Ecto neural progenitor cell (in vitro differentiated cells): ENCODE results near the gene PNRC2.
"Not testable (repeated sequence)": the region's sequence is repeated elsewhere in the genome, so short reads cannot be mapped to it uniquely, and the experiment has no call there.

ENCODE experiments used
- DNase-seq: peaks from one replicate; pipeline ENCODE4 v3.0.0-alpha.2; 2018; ENCODE audit warnings: low spot score

Gene PNRC2

GRCh38 chr1:23953020-23953419 lies 6.6 kb upstream of the PNRC2 start:
- DNase-seq: no peak

- peak; percentile 54 for DNase-seq
Measured at GRCh38 chr1:23957096-23957495, 2.5 kb upstream of the PNRC2 start.

GRCh38 chr1:23958040-23958809 lies 1.4 kb upstream of the PNRC2 start:
- DNase-seq: not testable (repeated sequence)

GRCh38 chr1:23958810-23959460 lies 693 bp upstream of the PNRC2 start:
- DNase-seq: no peak

GRCh38 chr1:23960291-23961020 lies 828 bp downstream of the PNRC2 start:
- no peak for DNase-seq

- DNase-seq: no peak
Measured at GRCh38 chr1:23963617-23964234, 4.1 kb downstream of the PNRC2 start.

GRCh38 chr1:23964235-23964668 lies 4.6 kb downstream of the PNRC2 start:
- no peak for DNase-seq

GRCh38 chr1:23964790-23965740 lies 5.4 kb downstream of the PNRC2 start:
- no peak for DNase-seq

- no peak for DNase-seq
Measured at GRCh38 chr1:23966973-23967493, 7.4 kb downstream of the PNRC2 start.

- no peak for DNase-seq
Measured at GRCh38 chr1:23967871-23968270, 8.2 kb downstream of the PNRC2 start.

GRCh38 chr1:23977187-23977853 lies 17.7 kb downstream of the PNRC2 start:
- no peak for DNase-seq

- no peak for DNase-seq
Measured at GRCh38 chr1:23977854-23978191, 18.2 kb downstream of the PNRC2 start.

GRCh38 chr1:23978805-23979204 lies 19.2 kb downstream of the PNRC2 start:
- DNase-seq: no peak

- DNase-seq: no peak
Measured at GRCh38 chr1:23979387-23979880, 19.8 kb downstream of the PNRC2 start.

- DNase-seq: peak; percentile 98
Measured at GRCh38 chr1:23979881-23980727, 20.5 kb downstream of the PNRC2 start, which contains the start of gene SRSF10. Gene SRSF10, minus strand, starts transcription at chr1:23980327. Its CDS starts 72 bp downstream, at chr1:23980255.

GRCh38 chr1:23980728-23981070 lies 21.1 kb downstream of the PNRC2 start:
- peak; percentile 58 for DNase-seq

- DNase-seq: no peak
Measured at GRCh38 chr1:23984417-23985186, 25.0 kb downstream of the PNRC2 start.

- not testable (repeated sequence) for DNase-seq
Measured at GRCh38 chr1:23987038-23987437, 27.4 kb downstream of the PNRC2 start.

GRCh38 chr1:23989263-23989662 lies 29.6 kb downstream of the PNRC2 start:
- DNase-seq: no peak
